Testis (tissue), 2 donors: ENCODE data around the gene PARL.
"Not testable (repeated sequence)": the region's sequence is repeated elsewhere in the genome, so short reads cannot be mapped to it uniquely, and the experiment has no call there.

Experiments
- POLR2A ChIP-seq: fragments of 450-650 bp; IDR thresholded peaks from one replicate; pipeline ENCODE4 v1.6.1; 2017; ENCODE audit warnings: antibody characterized with exemption, mild to moderate bottlenecking, moderate library complexity
- TF ChIP-seq, protein P1 (sequence below), 3 experiments: fragments of 450-650 bp in 2 of 3; fragments of 200-600 bp in 1 of 3; sonication (generic) in 1 of 3; IDR thresholded peaks; one replicate each; pipeline ENCODE4 v1.5.1; 2016 to 2019; ENCODE audit warnings: antibody characterized with exemption in 3 of 3, mild to moderate bottlenecking in 2 of 3, moderate library complexity in 1 of 3

DNA sequence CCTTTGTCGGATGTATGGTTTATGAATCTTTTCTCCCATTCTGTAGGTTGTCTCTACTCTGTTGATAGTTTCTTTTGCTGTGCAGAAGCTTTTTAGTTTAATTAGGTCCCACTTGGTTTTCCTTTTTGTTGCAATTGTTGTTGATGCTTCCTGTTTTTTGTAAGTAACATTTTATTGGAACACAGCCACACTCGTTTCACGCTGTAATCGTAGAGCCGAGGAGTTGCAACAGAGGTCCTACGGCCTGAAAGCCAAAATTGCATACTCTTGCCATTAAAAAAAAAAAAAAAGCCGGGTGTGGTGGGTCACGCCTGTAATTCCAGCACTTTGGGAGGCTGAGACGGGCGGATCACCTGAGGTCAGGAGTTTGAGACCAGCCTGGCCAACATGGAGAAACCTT, 100.2 kb downstream of the PARL start:
- TF ChIP-seq, protein P1, sequence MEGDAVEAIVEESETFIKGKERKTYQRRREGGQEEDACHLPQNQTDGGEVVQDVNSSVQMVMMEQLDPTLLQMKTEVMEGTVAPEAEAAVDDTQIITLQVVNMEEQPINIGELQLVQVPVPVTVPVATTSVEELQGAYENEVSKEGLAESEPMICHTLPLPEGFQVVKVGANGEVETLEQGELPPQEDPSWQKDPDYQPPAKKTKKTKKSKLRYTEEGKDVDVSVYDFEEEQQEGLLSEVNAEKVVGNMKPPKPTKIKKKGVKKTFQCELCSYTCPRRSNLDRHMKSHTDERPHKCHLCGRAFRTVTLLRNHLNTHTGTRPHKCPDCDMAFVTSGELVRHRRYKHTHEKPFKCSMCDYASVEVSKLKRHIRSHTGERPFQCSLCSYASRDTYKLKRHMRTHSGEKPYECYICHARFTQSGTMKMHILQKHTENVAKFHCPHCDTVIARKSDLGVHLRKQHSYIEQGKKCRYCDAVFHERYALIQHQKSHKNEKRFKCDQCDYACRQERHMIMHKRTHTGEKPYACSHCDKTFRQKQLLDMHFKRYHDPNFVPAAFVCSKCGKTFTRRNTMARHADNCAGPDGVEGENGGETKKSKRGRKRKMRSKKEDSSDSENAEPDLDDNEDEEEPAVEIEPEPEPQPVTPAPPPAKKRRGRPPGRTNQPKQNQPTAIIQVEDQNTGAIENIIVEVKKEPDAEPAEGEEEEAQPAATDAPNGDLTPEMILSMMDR (IDR thresholded peaks at IDR 0.05) = not testable (repeated sequence)
- not testable (repeated sequence) for TF ChIP-seq POLR2A
